Common myeloid progenitor, CD34-positive (primary cell): ENCODE measurements around the gene TENM3.

Experiments
- CTCF ChIA-PET: fragments of 350-600 bp; sonication (Branson Sonifier 250); formaldehyde crosslinking; loops from one replicate; lab custom pipeline; 2021; ENCODE audit warnings: antibody characterized with exemption; lab: Charles Lee
- POLR2A ChIA-PET: fragments of 350-600 bp; sonication (Branson Sonifier 250); formaldehyde crosslinking; loops from one replicate; lab custom pipeline; 2021; ENCODE audit warnings: antibody characterized with exemption; lab: Charles Lee
- DNase-seq, 3 donors: peaks; one replicate each; pipeline versions ENCODE4 v3.0.0 to v3.0.0-alpha.2; 2013
- H3K27ac ChIP-seq, 2 experiments: 1 replicate in 1 of 2; 2 replicates in 1 of 2; pipeline ENCODE4 v1.7.0; 2013; ENCODE audit warnings: inconsistent platforms in 2 of 2, low read length in 2 of 2, mild to moderate bottlenecking in 2 of 2, low read depth in 1 of 2, moderate library complexity in 1 of 2; ENCODE audit not compliant: severe bottlenecking in 2 of 2, insufficient read depth in 1 of 2, poor library complexity in 1 of 2
- H3K27me3 ChIP-seq, 5 experiments: replicated peaks in 2 of 5; 1 replicate in 3 of 5; 2 replicates in 2 of 5; pipeline versions ENCODE4 v1.6.1 to v1.7.0; 2013; ENCODE audit warnings: low read length in 4 of 5, mild to moderate bottlenecking in 2 of 5, moderate library complexity in 2 of 5, inconsistent platforms in 1 of 5; ENCODE audit not compliant: insufficient read depth in 5 of 5, control insufficient read depth in 4 of 5
- H3K36me3 ChIP-seq, 4 experiments: 1 replicate in 2 of 4; 2 replicates in 2 of 4; pipeline versions ENCODE4 v1.6.1 to v1.7.0; 2013; ENCODE audit warnings: low read length in 3 of 4, control low read depth in 1 of 4, mild to moderate bottlenecking in 1 of 4; ENCODE audit not compliant: control insufficient read depth in 4 of 4, insufficient read depth in 4 of 4
- H3K4me1 ChIP-seq, 4 experiments: 1 replicate in 3 of 4; 2 replicates in 1 of 4; pipeline versions ENCODE4 v1.6.1 to v1.7.1; 2013; ENCODE audit warnings: low read length in 3 of 4, mild to moderate bottlenecking in 3 of 4, control low read depth in 1 of 4, inconsistent platforms in 1 of 4, moderate library complexity in 1 of 4; ENCODE audit not compliant: control insufficient read depth in 4 of 4, insufficient read depth in 4 of 4; ENCODE audit errors: control extremely low read depth in 1 of 4
- H3K4me3 ChIP-seq, 7 experiments: 1 replicate in 4 of 7; 2 replicates in 3 of 7; pipeline versions ENCODE4 v1.5.1 to v1.7.0; 2013; ENCODE audit warnings: mild to moderate bottlenecking in 7 of 7, low read length in 6 of 7, moderate library complexity in 6 of 7, inconsistent platforms in 2 of 7, low read depth in 2 of 7, control low read depth in 1 of 7; ENCODE audit not compliant: insufficient read depth in 4 of 7, control insufficient read depth in 1 of 7; ENCODE audit errors: extremely low read depth in 1 of 7
- H3K9me3 ChIP-seq, 5 experiments: 1 replicate in 4 of 5; 2 replicates in 1 of 5; pipeline versions ENCODE4 v1.6.1 to v1.7.1; 2013; ENCODE audit warnings: low read length in 4 of 5, mild to moderate bottlenecking in 2 of 5, inconsistent platforms in 1 of 5, low read depth in 1 of 5, moderate library complexity in 1 of 5; ENCODE audit not compliant: control insufficient read depth in 4 of 5, insufficient read depth in 2 of 5; ENCODE audit errors: control extremely low read depth in 1 of 5
- WGBS: methylation state at CpG from one replicate; pipeline ENCODE4 v1.1.5; 2013; ENCODE audit not compliant: insufficient coverage; 5-methylcytosine and 5-hydroxymethylcytosine counted together

The TENM3 gene

GRCh38 chr4:182789529-182789928, 546.3 kb downstream of the TENM3 start:
- no peak for DNase-seq
- Histone ChIP-seq H3K4me1 (no peaks in the 10 kb centered on the region), H3K27ac (no peak overlapping the region), H3K36me3 (no peaks in the 10 kb centered on the region), H3K9me3 (peaks cover 0 to 5% (median under 1%) of the 10 kb centered on the region in 5 experiments), H3K4me3 (no peak overlapping the region), H3K27me3 (no peaks in the 10 kb centered on the region)
- CTCF ChIA-PET, result no interaction called here
- WGBS, result 94% methylated on average over 4 of the region's 7 CpGs
- POLR2A ChIA-PET, result no interaction called here

GRCh38 chr4:182795446-182796238, 552.4 kb downstream of the TENM3 start:
- ChIA-PET CTCF (interaction anchor here (1.4 kb wide), 1 partner anchor 10 kb away, joined by 4 read pairs; no protein-coding TSS in a partner anchor), POLR2A (no interaction called here)
- Histone ChIP-seq H3K27me3 (no peaks in the 10 kb centered on the region), H3K4me1 (no peaks in the 10 kb centered on the region), H3K36me3 (no peaks in the 10 kb centered on the region), H3K4me3 (no peak overlapping the region), H3K9me3 (peaks cover 0 to 11% (median 7%) of the 10 kb centered on the region in 5 experiments), H3K27ac (no peak overlapping the region)
- WGBS, result 93% methylated on average over 2 of the region's 6 CpGs
- no peak for DNase-seq

- Histone ChIP-seq H3K27me3 (no peaks in the 10 kb centered on the region), H3K27ac (no peak overlapping the region), H3K9me3 (peaks cover 0 to 11% (median 5%) of the 10 kb centered on the region in 5 experiments), H3K4me1 (no peaks in the 10 kb centered on the region), H3K36me3 (no peaks in the 10 kb centered on the region), H3K4me3 (no peak overlapping the region)
- CTCF ChIA-PET, result no interaction called here
- POLR2A ChIA-PET, result no interaction called here
- WGBS, result 95% methylated on average over 81 of the region's 85 CpGs
- DNase-seq, result no peak
Measured at GRCh38 chr4:182799515-182800215, 556.5 kb downstream of the TENM3 start.

- DNase-seq, result no peak
- no peak overlapping the region for H3K4me3 ChIP-seq
- no peak overlapping the region for H3K27ac ChIP-seq
- POLR2A ChIA-PET, result no interaction called here
- WGBS, result 92% methylated on average over 29 of the region's 29 CpGs
- no peaks in the 10 kb centered on the region for H3K27me3 ChIP-seq
- H3K9me3 ChIP-seq, result peaks cover 0 to 11% (median 5%) of the 10 kb centered on the region in 5 experiments
- no peaks in the 10 kb centered on the region for H3K4me1 ChIP-seq
- CTCF ChIA-PET, result no interaction called here
- H3K36me3 ChIP-seq, result no peaks in the 10 kb centered on the region
Measured at GRCh38 chr4:182800216-182800515, 557.0 kb downstream of the TENM3 start.

- Histone ChIP-seq H3K36me3 (no peaks in the 10 kb centered on the region), H3K4me1 (peaks cover 0 to 10% (median 4%) of the 10 kb centered on the region in 4 experiments), H3K9me3 (peaks cover 0 to 11% (median 5%) of the 10 kb centered on the region in 5 experiments), H3K27ac (no peak overlapping the region), H3K4me3 (no peak overlapping the region), H3K27me3 (peaks cover 0 to 9% (median 0%) of the 10 kb centered on the region in 5 experiments)
- WGBS, result 98% methylated on average over 9 of the region's 15 CpGs
- POLR2A ChIA-PET, result no interaction called here
- CTCF ChIA-PET, result interaction anchor here (1.0 kb wide), 1 partner anchor 124 kb away, joined by 3 read pairs; no protein-coding TSS in a partner anchor
- no peak for DNase-seq
Measured at GRCh38 chr4:182801636-182802035, 558.4 kb downstream of the TENM3 start.

GRCh38 chr4:182802621-182803020, 559.4 kb downstream of the TENM3 start:
- Histone ChIP-seq H3K27ac (no peak overlapping the region), H3K4me1 (peaks cover 0 to 20% (median 12%) of the 10 kb centered on the region in 4 experiments), H3K9me3 (peaks cover 0 to 11% (median 5%) of the 10 kb centered on the region in 5 experiments), H3K4me3 (no peak overlapping the region), H3K27me3 (peaks cover 0 to 9% (median 0%) of the 10 kb centered on the region in 5 experiments), H3K36me3 (no peaks in the 10 kb centered on the region)
- ChIA-PET POLR2A (no interaction called here), CTCF (no interaction called here)
- no peak for DNase-seq

- H3K36me3 ChIP-seq, result no peaks in the 10 kb centered on the region
- peaks cover 0 to 9% (median 0%) of the 10 kb centered on the region in 5 experiments for H3K27me3 ChIP-seq
- H3K4me3 ChIP-seq, result no peak overlapping the region
- H3K9me3 ChIP-seq, result peaks cover 0 to 11% (median 5%) of the 10 kb centered on the region in 5 experiments
- ChIA-PET CTCF (no interaction called here), POLR2A (no interaction called here)
- no peak overlapping the region for H3K27ac ChIP-seq
- H3K4me1 ChIP-seq, result peaks cover 0 to 26% (median 17%) of the 10 kb centered on the region in 4 experiments
- DNase-seq, result no peak
- WGBS, result 92% methylated on average over 5 of the region's 6 CpGs
Measured at GRCh38 chr4:182803235-182803634, 560.0 kb downstream of the TENM3 start.
